IPS DF 4.7 (cell line): ENCODE results near the gene HIGD1A.

Experiments used
- DNase-seq: peaks from one replicate; pipeline ENCODE4 v3.0.0-alpha.2; 2013; ENCODE audit warnings: low spot score; ENCODE audit errors: extremely low read depth

The HIGD1A gene

GRCh38 chr3:42758126-42758525 lies 46.2 kb downstream of the HIGD1A start:
- DNase-seq = no peak

GRCh38 chr3:42756681-42757213 lies 47.5 kb downstream of the HIGD1A start:
- no peak for DNase-seq

- no peak for DNase-seq
Measured at GRCh38 chr3:42755681-42756578, 48.4 kb downstream of the HIGD1A start.

GRCh38 chr3:42753757-42754156 lies 50.5 kb downstream of the HIGD1A start:
- no peak for DNase-seq

- no peak for DNase-seq
Measured at GRCh38 chr3:42752961-42753360, 51.3 kb downstream of the HIGD1A start.

GRCh38 chr3:42752441-42752840 lies 51.8 kb downstream of the HIGD1A start:
- DNase-seq = no peak

GRCh38 chr3:42751609-42752008 lies 52.7 kb downstream of the HIGD1A start:
- DNase-seq = no peak

GRCh38 chr3:42750834-42751233 lies 53.5 kb downstream of the HIGD1A start:
- DNase-seq = no peak

- DNase-seq = no peak
Measured at GRCh38 chr3:42749753-42750231, 54.5 kb downstream of the HIGD1A start.

- no peak for DNase-seq
Measured at GRCh38 chr3:42749025-42749752, 55.1 kb downstream of the HIGD1A start.

GRCh38 chr3:42747581-42747980 lies 56.7 kb downstream of the HIGD1A start:
- DNase-seq = no peak

- no peak for DNase-seq
Measured at GRCh38 chr3:42746455-42747450, 57.5 kb downstream of the HIGD1A start.

GRCh38 chr3:42745776-42746454 lies 58.4 kb downstream of the HIGD1A start:
- no peak for DNase-seq

GRCh38 chr3:42745291-42745745 lies 59.0 kb downstream of the HIGD1A start:
- no peak for DNase-seq

- DNase-seq = no peak
Measured at GRCh38 chr3:42743204-42743995, 60.9 kb downstream of the HIGD1A start.

- no peak for DNase-seq
Measured at GRCh38 chr3:42742688-42743087, 61.6 kb downstream of the HIGD1A start.

- DNase-seq = no peak
Measured at GRCh38 chr3:42742259-42742658, 62.0 kb downstream of the HIGD1A start.

- no peak for DNase-seq
Measured at GRCh38 chr3:42741796-42742195, 62.5 kb downstream of the HIGD1A start.

- no peak for DNase-seq
Measured at GRCh38 chr3:42739401-42740158, 64.7 kb downstream of the HIGD1A start.
